ENCODE measurements around the gene IGFL2.
"Not testable (repeated sequence)": the region's sequence is repeated elsewhere in the genome, so short reads cannot be mapped to it uniquely, and the experiment has no call there.

Gene IGFL2

GRCh38 chr19:46191356-46191755 is 43.3 kb downstream of the IGFL2 start:
- ATAC-seq (ENCODE audit: insufficient read depth, low read depth) (no peak), DNase-seq (no peak)
- H3K27ac ChIP-seq (ENCODE audit: low read length), result no peak overlapping the region
- H4K20me1 ChIP-seq (ENCODE audit: insufficient read depth, low read length), result no peaks in the 10 kb centered on the region
- no peak overlapping the region for H3K4me2 ChIP-seq (ENCODE audit: insufficient read depth, low read length)
- H3K27me3 ChIP-seq (ENCODE audit: insufficient read depth, low read length, poor library complexity), result peaks cover 28% of the 10 kb centered on the region
- no peaks in the 10 kb centered on the region for H3K36me3 ChIP-seq (ENCODE audit: insufficient read depth, low read length)
- TF ChIP-seq, protein P1, sequence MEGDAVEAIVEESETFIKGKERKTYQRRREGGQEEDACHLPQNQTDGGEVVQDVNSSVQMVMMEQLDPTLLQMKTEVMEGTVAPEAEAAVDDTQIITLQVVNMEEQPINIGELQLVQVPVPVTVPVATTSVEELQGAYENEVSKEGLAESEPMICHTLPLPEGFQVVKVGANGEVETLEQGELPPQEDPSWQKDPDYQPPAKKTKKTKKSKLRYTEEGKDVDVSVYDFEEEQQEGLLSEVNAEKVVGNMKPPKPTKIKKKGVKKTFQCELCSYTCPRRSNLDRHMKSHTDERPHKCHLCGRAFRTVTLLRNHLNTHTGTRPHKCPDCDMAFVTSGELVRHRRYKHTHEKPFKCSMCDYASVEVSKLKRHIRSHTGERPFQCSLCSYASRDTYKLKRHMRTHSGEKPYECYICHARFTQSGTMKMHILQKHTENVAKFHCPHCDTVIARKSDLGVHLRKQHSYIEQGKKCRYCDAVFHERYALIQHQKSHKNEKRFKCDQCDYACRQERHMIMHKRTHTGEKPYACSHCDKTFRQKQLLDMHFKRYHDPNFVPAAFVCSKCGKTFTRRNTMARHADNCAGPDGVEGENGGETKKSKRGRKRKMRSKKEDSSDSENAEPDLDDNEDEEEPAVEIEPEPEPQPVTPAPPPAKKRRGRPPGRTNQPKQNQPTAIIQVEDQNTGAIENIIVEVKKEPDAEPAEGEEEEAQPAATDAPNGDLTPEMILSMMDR (IDR thresholded peaks at IDR 0.05; ENCODE audit: borderline replicate concordance, extremely low read depth, low read length, poor library complexity, severe bottlenecking), result no peak
- no peak for TF ChIP-seq EZH2 (IDR thresholded peaks at IDR 0.05; ENCODE audit: borderline replicate concordance, low read depth, low read length, severe bottlenecking)
- H3K79me2 ChIP-seq (ENCODE audit: insufficient read depth, low read length), result no peaks in the 10 kb centered on the region
- no peak overlapping the region for H3K9ac ChIP-seq (ENCODE audit: low read depth, low read length)
- no peak overlapping the region for H2AFZ ChIP-seq (ENCODE audit: low read depth, low read length)
- H3K4me3 ChIP-seq (ENCODE audit: low read depth in 1 of 2, low read length in 2 of 2), result no peak overlapping the region
- no peaks in the 10 kb centered on the region for H3K4me1 ChIP-seq (ENCODE audit: insufficient read depth, low read length)
- no peaks in the 10 kb centered on the region for H3K9me3 ChIP-seq (ENCODE audit: insufficient read depth, low read length, severe bottlenecking)

DNA sequence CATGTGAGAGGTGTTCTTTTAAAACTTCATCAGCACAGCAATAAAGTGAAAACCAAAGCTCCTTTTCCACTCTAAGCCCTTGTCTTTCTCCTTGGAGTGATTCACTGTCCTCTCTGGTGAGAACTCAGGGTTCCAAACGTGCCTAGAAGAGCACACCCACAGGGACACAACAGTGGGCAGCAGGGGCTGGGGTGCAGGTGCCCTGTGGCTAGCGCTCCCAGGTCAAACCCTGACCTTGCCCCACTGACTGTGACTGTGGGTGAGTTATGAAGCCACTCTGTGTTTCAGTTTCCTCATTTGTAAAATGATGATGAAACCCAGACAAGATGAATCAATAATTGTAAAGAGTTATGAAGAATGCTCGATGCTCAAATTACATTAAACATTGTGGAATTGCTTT is 43.9 kb downstream of the IGFL2 start:
- H3K4me3 ChIP-seq (ENCODE audit: low read depth in 1 of 2, low read length in 2 of 2), result no peak overlapping the region
- H3K4me1 ChIP-seq (ENCODE audit: insufficient read depth, low read length), result no peaks in the 10 kb centered on the region
- no peak overlapping the region for H3K4me2 ChIP-seq (ENCODE audit: insufficient read depth, low read length)
- H2AFZ ChIP-seq (ENCODE audit: low read depth, low read length), result no peak overlapping the region
- H3K79me2 ChIP-seq (ENCODE audit: insufficient read depth, low read length), result no peaks in the 10 kb centered on the region
- H3K27ac ChIP-seq (ENCODE audit: low read length), result no peak overlapping the region
- TF ChIP-seq, protein P1 (IDR thresholded peaks at IDR 0.05; ENCODE audit: borderline replicate concordance, extremely low read depth, low read length, poor library complexity, severe bottlenecking), result no peak
- TF ChIP-seq EZH2 (IDR thresholded peaks at IDR 0.05; ENCODE audit: borderline replicate concordance, low read depth, low read length, severe bottlenecking), result no peak
- ATAC-seq (ENCODE audit: insufficient read depth, low read depth), result no peak
- H3K9ac ChIP-seq (ENCODE audit: low read depth, low read length), result no peak overlapping the region
- no peaks in the 10 kb centered on the region for H3K36me3 ChIP-seq (ENCODE audit: insufficient read depth, low read length)
- no peaks in the 10 kb centered on the region for H3K9me3 ChIP-seq (ENCODE audit: insufficient read depth, low read length, severe bottlenecking)
- H3K27me3 ChIP-seq (ENCODE audit: insufficient read depth, low read length, poor library complexity), result peaks cover 34% of the 10 kb centered on the region
- H4K20me1 ChIP-seq (ENCODE audit: insufficient read depth, low read length), result no peaks in the 10 kb centered on the region
- DNase-seq, result no peak

- not testable (repeated sequence) for H3K4me2 ChIP-seq (ENCODE audit: insufficient read depth, low read length); H4K20me1 ChIP-seq (ENCODE audit: insufficient read depth, low read length); H3K79me2 ChIP-seq (ENCODE audit: insufficient read depth, low read length); H3K4me3 ChIP-seq (ENCODE audit: low read depth in 1 of 2, low read length in 2 of 2); H3K9me3 ChIP-seq (ENCODE audit: insufficient read depth, low read length, severe bottlenecking); H3K9ac ChIP-seq (ENCODE audit: low read depth, low read length); ATAC-seq (ENCODE audit: insufficient read depth, low read depth); H3K4me1 ChIP-seq (ENCODE audit: insufficient read depth, low read length); DNase-seq; H2AFZ ChIP-seq (ENCODE audit: low read depth, low read length); H3K36me3 ChIP-seq (ENCODE audit: insufficient read depth, low read length); H3K27ac ChIP-seq (ENCODE audit: low read length)
- peaks cover 37% of the 10 kb centered on the region for H3K27me3 ChIP-seq (ENCODE audit: insufficient read depth, low read length, poor library complexity)
Observed at GRCh38 chr19:46192626-46192991, 44.6 kb downstream of the IGFL2 start.

DNA sequence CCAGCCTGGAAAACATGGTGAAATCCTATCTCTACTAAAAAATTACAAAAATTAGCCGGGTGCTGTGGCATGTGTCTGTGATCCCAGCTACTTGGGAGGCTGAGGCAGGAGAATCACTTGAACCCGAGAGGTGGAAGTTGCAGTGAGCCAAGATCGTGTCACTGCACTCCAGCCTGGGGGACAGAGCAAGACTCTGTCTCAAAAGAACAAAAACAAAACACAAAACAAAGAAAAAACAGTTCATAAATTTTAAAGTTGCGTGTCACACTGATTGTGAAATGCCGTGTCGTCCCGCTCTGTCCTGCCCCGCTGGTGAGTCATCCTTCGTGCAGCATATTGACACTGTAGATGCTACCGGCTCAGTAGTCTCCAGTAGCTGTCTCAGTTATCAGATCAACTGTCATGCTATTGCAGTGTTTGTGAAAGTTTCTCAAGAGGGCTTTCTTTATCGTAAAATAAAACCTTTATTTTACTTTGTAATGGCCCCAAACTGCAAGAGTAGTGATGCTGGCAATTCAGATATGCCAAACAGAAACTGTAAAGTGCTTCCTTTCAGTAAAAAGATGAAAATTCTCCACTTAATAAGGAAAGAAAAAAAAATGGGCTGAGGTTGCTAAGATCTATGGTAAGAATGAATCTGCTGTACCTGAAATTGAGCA is 45.1 kb downstream of the IGFL2 start:
- H3K4me1 ChIP-seq (ENCODE audit: insufficient read depth, low read length), result no peaks in the 10 kb centered on the region
- H3K27ac ChIP-seq (ENCODE audit: low read length), result no peak overlapping the region
- H3K4me2 ChIP-seq (ENCODE audit: insufficient read depth, low read length), result no peak overlapping the region

More for the DNA sequence above, 45.1 kb downstream of the IGFL2 start:
- no peak for TF ChIP-seq EZH2 (IDR thresholded peaks at IDR 0.05; ENCODE audit: borderline replicate concordance, low read depth, low read length, severe bottlenecking)
- TF ChIP-seq, protein P1 (IDR thresholded peaks at IDR 0.05; ENCODE audit: borderline replicate concordance, extremely low read depth, low read length, poor library complexity, severe bottlenecking), result no peak
- no peak overlapping the region for H3K4me3 ChIP-seq (ENCODE audit: low read depth in 1 of 2, low read length in 2 of 2)
- ATAC-seq (ENCODE audit: insufficient read depth, low read depth) (no peak), DNase-seq (no peak)
- H2AFZ ChIP-seq (ENCODE audit: low read depth, low read length), result no peak overlapping the region
- H3K9me3 ChIP-seq (ENCODE audit: insufficient read depth, low read length, severe bottlenecking), result no peaks in the 10 kb centered on the region
- no peaks in the 10 kb centered on the region for H3K36me3 ChIP-seq (ENCODE audit: insufficient read depth, low read length)
- no peaks in the 10 kb centered on the region for H4K20me1 ChIP-seq (ENCODE audit: insufficient read depth, low read length)
- peaks cover 37% of the 10 kb centered on the region for H3K27me3 ChIP-seq (ENCODE audit: insufficient read depth, low read length, poor library complexity)
- no peaks in the 10 kb centered on the region for H3K79me2 ChIP-seq (ENCODE audit: insufficient read depth, low read length)
- no peak overlapping the region for H3K9ac ChIP-seq (ENCODE audit: low read depth, low read length)

All from DND-41 (cell line).